Small intestine (tissue), 7 donors: ENCODE data around the gene RGPD6. TPM values are rescaled to one million over a fixed set of nuclear protein-coding genes. Genes with fewer than 3 reads are reported as not detected.
"Not testable (repeated sequence)": the region's sequence is repeated elsewhere in the genome, so short reads cannot be mapped to it uniquely, and the experiment has no call there.

Source experiments
- DNase-seq, 2 donors: peaks; one replicate each; pipeline versions ENCODE4 v3.0.0 to v3.0.0-alpha.2; 2013
- FAIRE-seq: peaks from 2 replicates; lab custom pipeline; 2012; peaks lifted over from hg19 to GRCh38; lab: Jason Lieb, UNC
- H3K27ac ChIP-seq, 3 donors: one replicate each; pipeline ENCODE4 v1.5.1; 2013; ENCODE audit warnings: low read length in 2 of 3, mild to moderate bottlenecking in 2 of 3, control low read depth in 1 of 3, inconsistent platforms in 1 of 3, low read depth in 1 of 3, moderate library complexity in 1 of 3
- H3K27me3 ChIP-seq, 3 donors: one replicate each; pipeline ENCODE4 v1.6.1; 2013; ENCODE audit warnings: low read length in 3 of 3, inconsistent platforms in 1 of 3; ENCODE audit not compliant: control insufficient read depth in 3 of 3, insufficient read depth in 3 of 3
- H3K36me3 ChIP-seq, 3 donors: one replicate each; pipeline ENCODE4 v1.6.1; 2013; ENCODE audit warnings: low read length in 3 of 3, inconsistent platforms in 1 of 3, low read depth in 1 of 3, mild to moderate bottlenecking in 1 of 3, moderate library complexity in 1 of 3; ENCODE audit not compliant: control insufficient read depth in 3 of 3, insufficient read depth in 2 of 3
- H3K4me1 ChIP-seq, 3 donors: one replicate each; pipeline ENCODE4 v1.6.1; 2013; ENCODE audit warnings: low read length in 2 of 3, inconsistent platforms in 1 of 3, low read depth in 1 of 3, mild to moderate bottlenecking in 1 of 3, moderate library complexity in 1 of 3; ENCODE audit not compliant: control insufficient read depth in 3 of 3, insufficient read depth in 2 of 3
- H3K4me3 ChIP-seq, 3 donors: one replicate each; pipeline ENCODE4 v1.5.1; 2013; ENCODE audit warnings: low read length in 3 of 3, control low read depth in 1 of 3, inconsistent platforms in 1 of 3, low read depth in 1 of 3, mild to moderate bottlenecking in 1 of 3, moderate library complexity in 1 of 3
- H3K9me3 ChIP-seq, 2 donors: one replicate each; pipeline ENCODE4 v1.6.1; 2013; ENCODE audit warnings: low read depth in 1 of 2, low read length in 1 of 2; ENCODE audit not compliant: control insufficient read depth in 2 of 2, insufficient read depth in 1 of 2
- WGBS, 3 donors: extraction: QIAGEN DNeasy Blood & Tissue Kit; methylation state at CpG; one replicate each; pipeline ENCODE4 v1.1.7; 2013; 5-methylcytosine and 5-hydroxymethylcytosine counted together
- polyA plus RNA-seq, 4 donors: library from polyadenylated mRNA; stranded (reverse) in 3 of 4; unstranded in 1 of 4; fragments of 200-250 nt in 3 of 4; fragments of 120-200 nt in 1 of 4; gene quantifications; one replicate each; pipeline versions ENCODE4 v1.2.1 to v1.2.3, GENCODE V29; 2013
- donor health status: healthy with polysubstance abuse.
- donor health status: control.
- donor health status: control.
- donor health status: Bipolar disorder and iron deficiency.
- donor health status: healthy.

RGPD6 gene
- polyA plus RNA-seq, 4 donors = 5.9 to 30.0 (median 8.9) TPM

DNA sequence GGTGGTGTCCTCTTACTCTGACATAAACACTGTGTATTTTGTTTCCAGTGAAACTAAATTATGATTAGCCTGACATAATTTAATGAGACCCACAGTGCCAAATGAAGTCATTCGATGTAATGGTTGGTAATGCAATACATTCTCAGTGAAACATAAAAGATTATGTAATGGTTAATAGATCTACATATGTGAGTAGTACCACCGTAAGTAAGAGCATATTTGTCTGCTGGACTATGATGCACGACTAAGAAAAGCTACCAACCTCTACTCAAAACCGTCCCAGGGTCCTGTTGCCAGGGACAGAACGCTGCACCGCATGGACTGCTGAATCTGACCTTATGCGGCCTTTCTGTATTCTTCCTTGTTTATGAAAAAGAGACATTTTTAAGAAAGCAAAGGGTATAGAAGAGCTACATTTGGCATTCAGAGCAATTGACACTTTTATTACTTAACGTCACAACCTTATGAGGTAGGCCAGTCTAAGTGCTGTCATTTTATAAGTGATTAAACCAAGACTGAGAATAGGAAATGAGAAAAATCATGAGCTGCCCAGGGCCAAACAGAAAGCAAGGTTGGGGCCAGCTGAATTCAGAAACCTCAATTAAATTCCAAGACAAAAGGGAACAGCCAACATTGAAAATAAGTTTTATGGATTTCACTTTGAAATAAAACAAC lies 27.0 kb upstream of the RGPD6 start:
- not testable (repeated sequence) for H3K27ac ChIP-seq, H3K4me1 ChIP-seq, H3K36me3 ChIP-seq, DNase-seq, H3K27me3 ChIP-seq, H3K4me3 ChIP-seq, FAIRE-seq, H3K9me3 ChIP-seq
- no CpG with 5 or more reads among the region's 8 CpGs for WGBS, 3 donors

DNA sequence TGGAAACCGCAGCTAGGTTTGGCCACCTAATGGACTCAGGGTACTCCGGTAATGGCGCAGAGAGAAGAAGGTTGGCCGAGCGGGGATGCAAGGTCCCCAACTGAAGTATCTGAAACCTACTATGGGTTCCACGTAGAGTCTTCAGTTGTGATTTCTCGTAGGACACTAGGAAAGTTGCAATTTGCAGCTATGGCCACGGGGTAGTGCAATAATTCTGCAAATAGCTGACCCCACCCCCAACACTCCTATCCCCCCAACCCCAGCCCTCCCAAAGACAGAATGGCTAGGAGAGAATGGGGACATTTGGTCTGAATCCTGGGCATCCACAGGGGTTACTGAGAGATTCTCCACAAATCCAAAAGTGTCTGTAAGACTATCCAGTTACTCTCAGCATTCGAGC lies 25.1 kb upstream of the RGPD6 start:
- not testable (repeated sequence) for H3K4me3 ChIP-seq, H3K27ac ChIP-seq, FAIRE-seq, H3K27me3 ChIP-seq, H3K9me3 ChIP-seq, H3K36me3 ChIP-seq, H3K4me1 ChIP-seq, DNase-seq
- 93 to 94% (median 93%) methylated on average over 5 of the region's 9 CpGs for WGBS, 3 donors

GRCh38 chr2:110591973-110592372 lies 15.0 kb upstream of the RGPD6 start:
- DNase-seq, FAIRE-seq, H3K4me1 ChIP-seq, H3K36me3 ChIP-seq, H3K27me3 ChIP-seq, H3K27ac ChIP-seq, H3K4me3 ChIP-seq, H3K9me3 ChIP-seq: not testable (repeated sequence)
- no CpG with 5 or more reads among the region's 2 CpGs for WGBS, 3 donors

- FAIRE-seq = not testable (repeated sequence)
Measured at GRCh38 chr2:110589677-110590330, 12.8 kb upstream of the RGPD6 start.

DNA sequence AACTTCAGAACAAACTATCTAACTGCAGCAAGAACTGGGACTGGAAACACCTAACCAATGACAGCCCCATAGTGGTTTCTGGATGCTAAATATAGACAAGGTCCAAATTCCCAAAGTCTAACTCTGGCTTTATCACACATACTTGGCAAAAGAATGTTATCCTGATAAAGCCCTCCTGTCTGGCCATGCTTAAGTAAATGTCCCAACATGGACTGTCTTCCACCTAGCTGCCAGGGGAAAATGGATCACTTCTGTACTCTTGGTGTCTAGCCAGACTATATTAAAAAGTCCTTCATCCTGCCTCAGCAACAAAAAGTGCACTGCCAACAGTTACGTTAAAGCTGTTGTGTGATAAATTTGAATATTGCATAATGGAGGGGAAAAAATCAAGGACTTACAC lies 11.5 kb upstream of the RGPD6 start:
- H3K4me3 ChIP-seq, H3K27me3 ChIP-seq, DNase-seq, H3K27ac ChIP-seq, H3K4me1 ChIP-seq, FAIRE-seq, H3K36me3 ChIP-seq, H3K9me3 ChIP-seq: not testable (repeated sequence)
- WGBS, 3 donors = no CpG with 5 or more reads among the region's 1 CpG

More at GRCh38 chr2:110589677-110590330, 12.8 kb upstream of the RGPD6 start:
- not testable (repeated sequence) for DNase-seq, H3K9me3 ChIP-seq, H3K36me3 ChIP-seq, H3K27ac ChIP-seq, H3K4me1 ChIP-seq, H3K27me3 ChIP-seq, H3K4me3 ChIP-seq
- WGBS, 3 donors = no CpG with 5 or more reads among the region's 15 CpGs

- H3K4me3 ChIP-seq, H3K4me1 ChIP-seq, DNase-seq, H3K36me3 ChIP-seq, H3K27me3 ChIP-seq, H3K9me3 ChIP-seq, FAIRE-seq, H3K27ac ChIP-seq: not testable (repeated sequence)
- WGBS, 3 donors = no CpG with 5 or more reads among the region's 12 CpGs
Measured at GRCh38 chr2:110579216-110579965, 2.4 kb upstream of the RGPD6 start.

DNA sequence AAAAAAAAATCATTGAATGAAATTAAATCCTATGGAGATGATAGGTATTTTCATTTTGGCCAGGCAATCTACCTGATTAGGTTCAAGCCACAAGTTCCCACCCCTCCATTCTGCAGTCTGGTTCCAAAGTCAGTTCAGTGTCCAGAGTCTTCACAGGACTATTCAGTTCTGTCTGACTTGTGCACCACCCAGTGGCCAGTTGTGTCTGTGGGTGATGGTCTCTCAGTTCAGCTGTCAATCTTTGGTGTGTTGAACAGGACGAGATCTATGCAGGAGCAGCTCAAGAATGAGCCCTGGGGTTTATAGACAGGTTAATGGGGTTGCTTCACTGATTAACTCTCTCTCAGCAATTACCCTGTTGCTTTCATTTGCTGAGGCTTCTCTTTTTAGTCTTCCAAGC lies 1.4 kb upstream of the RGPD6 start:
- WGBS, 3 donors = no CpG with 5 or more reads among the region's 1 CpG
- DNase-seq, H3K4me1 ChIP-seq, H3K36me3 ChIP-seq, FAIRE-seq, H3K9me3 ChIP-seq, H3K27me3 ChIP-seq, H3K27ac ChIP-seq, H3K4me3 ChIP-seq: not testable (repeated sequence)

GRCh38 chr2:110499755-110500377 lies 77.2 kb downstream of the RGPD6 start:
- not testable (repeated sequence) for H3K36me3 ChIP-seq, H3K4me3 ChIP-seq, H3K27ac ChIP-seq, H3K9me3 ChIP-seq, DNase-seq, H3K4me1 ChIP-seq, FAIRE-seq, H3K27me3 ChIP-seq
- WGBS, 3 donors = no CpG with 5 or more reads among the region's 8 CpGs
